ENCODE results near the gene GPN3. TPM values are rescaled to one million over a fixed set of nuclear protein-coding genes. Genes with fewer than 3 reads are reported as not detected.

Gene GPN3
- total and polyA plus RNA-seq, 2 donors (not counting 1 experiment from before 2014, with no cell fraction given), result 6.7 to 13.4 TPM

- Histone ChIP-seq H3K79me2 (ENCODE audit: control insufficient read depth, insufficient read depth, low read length) (peaks cover 37% of the 10 kb centered on the region), H3K9me3 (ENCODE audit: control extremely low read depth in 1 of 3, control insufficient read depth in 2 of 3, insufficient read depth in 1 of 3, low read length in 2 of 3) (no peaks in the 10 kb centered on the region), H3K27me3 (replicated peaks in 1 of 4; ENCODE audit: control extremely low read depth in 1 of 4, control insufficient read depth in 3 of 4, insufficient read depth in 4 of 4, low read length in 3 of 4) (no peaks in the 10 kb centered on the region), H3K9ac (ENCODE audit: low read length) (no peak overlapping the region), H3K36me3 (replicated peaks in 1 of 2; ENCODE audit: control extremely low read depth in 1 of 2, control insufficient read depth in 1 of 2, extremely low read depth in 1 of 2, insufficient read depth in 2 of 2, low read length in 1 of 2) (peaks cover 3 to 21% of the 10 kb centered on the region in 2 experiments), H2AFZ (ENCODE audit: insufficient read depth, low read depth, low read length, poor library complexity, severe bottlenecking) (no peak overlapping the region), H3K4me2 (replicated peaks; ENCODE audit: low read depth, low read length, poor library complexity, severe bottlenecking) (no peak overlapping the region), H3K4me1 (ENCODE audit: control insufficient read depth in 2 of 2, insufficient read depth in 2 of 2, low read length in 2 of 2) (peaks cover 31% of the 10 kb centered on the region in 2 donors), H3K27ac (ENCODE audit: low read length in 2 of 2) (no peak overlapping the region), H4K20me1 (ENCODE audit: control insufficient read depth, insufficient read depth, low read length, poor library complexity, severe bottlenecking) (no peaks in the 10 kb centered on the region), H3K4me3 (ENCODE audit: control extremely low read depth in 1 of 5, extremely low read depth in 1 of 5, insufficient read depth in 1 of 5, low read depth in 2 of 5, low read length in 4 of 5) (no peak overlapping the region)
- ATAC-seq (ENCODE audit: low read depth), result no peak
- no peak for TF ChIP-seq EZH2 (IDR thresholded peaks at IDR 0.05; ENCODE audit: borderline replicate concordance, insufficient read depth, low read depth, low read length, poor library complexity, severe bottlenecking)
- TF ChIP-seq CTCF (IDR thresholded peaks at IDR 0.05), result no peak
- no CpG with 5 or more reads among the region's 4 CpGs for WGBS (ENCODE audit: insufficient coverage)
- intact Hi-C loops (cut with micrococcal nuclease), result no loop called here
- ChIA-PET POLR2A (interaction anchor here (0.6 to 1.2 kb wide), 3 partner anchors 9 to 23 kb away, joined by 3 read pairs; no protein-coding TSS in a partner anchor), CTCF (interaction anchor here (0.5 to 15.2 kb wide), 4 partner anchors 9 to 143 kb away, joined by 3 to 329 read pairs (median 91); partner anchors contain the start of genes ARPC3, FAM216A and GPN3)
- H3K4me3 Mint-ChIP-seq, result no peak overlapping the region
- peak overlapping the region; percentile 59 for H3K27ac Mint-ChIP-seq
- H3K9me3 Mint-ChIP-seq (ENCODE audit: insufficient read depth), result no peaks in the 10 kb centered on the region
- no peak for DNase-seq
- peaks cover 26% of the 10 kb centered on the region for H3K4me1 Mint-ChIP-seq
- H3K27me3 Mint-ChIP-seq, result no peaks in the 10 kb centered on the region
Measured at GRCh38 chr12:110458756-110459155, 9.3 kb downstream of the GPN3 start.

GRCh38 chr12:110453569-110454296 lies 14.3 kb downstream of the GPN3 start:
- POLR2A ChIA-PET, result no interaction called here
- H3K27ac Mint-ChIP-seq, result no peak overlapping the region

More at GRCh38 chr12:110453569-110454296, 14.3 kb downstream of the GPN3 start:
- no peak for TF ChIP-seq EZH2 (IDR thresholded peaks at IDR 0.05; ENCODE audit: borderline replicate concordance, insufficient read depth, low read depth, low read length, poor library complexity, severe bottlenecking)
- no peak for TF ChIP-seq CTCF (IDR thresholded peaks at IDR 0.05)
- Histone ChIP-seq H3K4me3 (ENCODE audit: control extremely low read depth in 1 of 5, extremely low read depth in 1 of 5, insufficient read depth in 1 of 5, low read depth in 2 of 5, low read length in 4 of 5) (no peak overlapping the region), H3K9me3 (ENCODE audit: control extremely low read depth in 1 of 3, control insufficient read depth in 2 of 3, insufficient read depth in 1 of 3, low read length in 2 of 3) (no peaks in the 10 kb centered on the region), H3K27me3 (replicated peaks in 1 of 4; ENCODE audit: control extremely low read depth in 1 of 4, control insufficient read depth in 3 of 4, insufficient read depth in 4 of 4, low read length in 3 of 4) (no peaks in the 10 kb centered on the region), H3K4me2 (replicated peaks; ENCODE audit: low read depth, low read length, poor library complexity, severe bottlenecking) (no peak overlapping the region), H4K20me1 (ENCODE audit: control insufficient read depth, insufficient read depth, low read length, poor library complexity, severe bottlenecking) (peaks cover 13% of the 10 kb centered on the region), H3K27ac (ENCODE audit: low read length in 2 of 2) (no peak overlapping the region), H3K4me1 (ENCODE audit: control insufficient read depth in 2 of 2, insufficient read depth in 2 of 2, low read length in 2 of 2) (peaks cover 41 to 48% of the 10 kb centered on the region in 2 donors), H3K9ac (ENCODE audit: low read length) (no peak overlapping the region), H3K36me3 (replicated peaks in 1 of 2; ENCODE audit: control extremely low read depth in 1 of 2, control insufficient read depth in 1 of 2, extremely low read depth in 1 of 2, insufficient read depth in 2 of 2, low read length in 1 of 2) (peaks cover 1 to 13% of the 10 kb centered on the region in 2 experiments), H3K79me2 (ENCODE audit: control insufficient read depth, insufficient read depth, low read length) (peaks cover 33% of the 10 kb centered on the region), H2AFZ (ENCODE audit: insufficient read depth, low read depth, low read length, poor library complexity, severe bottlenecking) (no peak overlapping the region)
- Mint-ChIP-seq H3K27me3 (no peaks in the 10 kb centered on the region), H3K4me3 (no peak overlapping the region), H3K4me1 (peaks cover 39% of the 10 kb centered on the region), H3K9me3 (ENCODE audit: insufficient read depth) (no peaks in the 10 kb centered on the region)
- no CpG with 5 or more reads among the region's 4 CpGs for WGBS (ENCODE audit: insufficient coverage)
- DNase-seq (no peak), ATAC-seq (ENCODE audit: low read depth) (no peak)
- intact Hi-C loops (cut with micrococcal nuclease), result loop anchor here (5.0 kb wide), 1 partner anchor 99 kb away; no protein-coding TSS in a partner anchor
- CTCF ChIA-PET, result interaction anchor here (0.6 to 15.2 kb wide), 8 partner anchors 15 to 457 kb away, joined by 3 to 329 read pairs (median 4); partner anchors contain the start of genes FAM216A and GPN3
